ENCODE results near the gene NXT1. TPM values are rescaled to one million over a fixed set of nuclear protein-coding genes. Genes with fewer than 3 reads are reported as not detected.

Gene NXT1
- total and polyA plus RNA-seq, 10 of the 15 experiments (the other 5 are each of a cell fraction or from before 2014, with no cell fraction given) = 10.2 to 66.7 (median 44.0) TPM

DNA sequence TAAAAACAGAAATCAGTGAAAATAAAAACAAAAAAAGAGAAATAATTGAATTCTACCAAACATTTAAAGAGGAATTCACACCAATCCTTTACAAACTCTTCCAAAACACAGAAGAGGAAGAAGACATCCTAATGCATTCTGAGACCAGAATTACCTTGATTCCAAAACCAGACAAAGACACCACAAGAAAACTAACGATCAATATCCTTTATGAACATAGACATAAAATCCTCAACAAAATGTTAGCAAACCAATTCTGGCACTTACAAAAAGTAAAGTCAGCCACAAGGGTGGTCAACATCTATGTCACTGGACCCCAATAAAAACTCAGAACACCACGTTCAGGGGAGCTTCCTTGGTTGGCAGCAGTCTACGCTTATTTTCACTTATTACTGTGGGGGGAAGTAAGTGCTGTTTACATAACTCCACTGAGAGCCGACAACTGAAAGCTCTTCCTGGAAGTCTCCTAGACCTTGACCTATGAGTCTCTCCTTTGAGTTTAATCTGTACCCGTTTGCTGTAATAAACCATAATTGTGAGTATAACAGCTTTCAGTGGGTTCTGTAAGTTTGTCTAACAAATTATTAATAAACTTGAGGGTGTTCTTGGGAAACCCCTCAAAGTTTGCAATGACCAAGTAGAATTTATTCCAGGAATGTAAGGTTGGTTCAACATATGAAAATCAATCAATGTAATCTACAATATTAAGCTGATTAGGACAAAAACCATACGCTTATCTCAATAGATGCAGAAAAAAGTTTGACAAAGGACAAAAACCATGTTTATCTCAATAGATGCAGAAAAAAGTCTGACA lies 35.9 kb downstream of the NXT1 start:
- FAIRE-seq = no peak
- Histone ChIP-seq H3K9ac (ENCODE audit: control insufficient read depth, insufficient read depth, low read length) (no peak overlapping the region), H3K9me3 (replicated peaks; ENCODE audit: control insufficient read depth, insufficient read depth, low read length) (no peaks in the 10 kb centered on the region), H2AFZ (ENCODE audit: control insufficient read depth, low read depth, low read length) (no peak overlapping the region), H3K4me3 (no peak overlapping the region), H4K20me1 (ENCODE audit: control insufficient read depth, insufficient read depth) (no peaks in the 10 kb centered on the region), H3K79me2 (ENCODE audit: control insufficient read depth, insufficient read depth, low read length) (no peaks in the 10 kb centered on the region), H3K27me3 (replicated peaks in 1 of 2; ENCODE audit: control insufficient read depth in 2 of 2, insufficient read depth in 2 of 2, low read length in 1 of 2) (no peaks in the 10 kb centered on the region), H3K27ac (ENCODE audit: control insufficient read depth, insufficient read depth) (no peak overlapping the region), H3K36me3 (ENCODE audit: control insufficient read depth in 2 of 2, insufficient read depth in 2 of 2, low read length in 1 of 2) (peaks cover 0 to 13% of the 10 kb centered on the region in 2 experiments), H3K4me2 (ENCODE audit: control insufficient read depth, insufficient read depth) (no peak overlapping the region), H3K4me1 (ENCODE audit: control insufficient read depth, insufficient read depth, low read length) (no peaks in the 10 kb centered on the region)
- WGBS (ENCODE audit: insufficient coverage, insufficient replicate concordance, low lambda C conversion rate, missing lambda C conversion rate) = 71% methylated on average over 6 of the region's 6 CpGs
- no TSS peak for BruUV-seq (replicated peaks)
- POLR2A ChIA-PET = no interaction called here
- CTCF ChIA-PET = no interaction called here
- in situ Hi-C loops (cut with MboI) (no loop called here), intact Hi-C loops (cut with micrococcal nuclease; ENCODE audit: unreplicated experiment) (no loop called here)
- SMC1A ChIA-PET (ENCODE audit: uncharacterized antibody, unreplicated experiment) = interaction anchor here (0.8 to 1.3 kb wide), 2 partner anchors 19 to 80 kb away, joined by 3 read pairs; no protein-coding TSS in a partner anchor
- TF ChIP-seq ZNF207 (IDR thresholded peaks at IDR 0.05; ENCODE audit: borderline replicate concordance) = no peak
- TF ChIP-seq MEF2B (IDR thresholded peaks at IDR 0.05; ENCODE audit: partially characterized antibody, poor library complexity, severe bottlenecking) = no peak
- TF ChIP-seq YBX1 (IDR thresholded peaks at IDR 0.05) = no peak
- no peak for TF ChIP-seq CREM (IDR thresholded peaks at IDR 0.05; ENCODE audit: low read depth)
- no peak for TF ChIP-seq KDM1A (IDR thresholded peaks at IDR 0.05; ENCODE audit: borderline replicate concordance)
- RAD21 ChIA-PET (ENCODE audit: unreplicated experiment) = no interaction called here
- no peak for ATAC-seq
- DNase-seq (ENCODE audit: low read depth, low spot score) = no peak

DNA sequence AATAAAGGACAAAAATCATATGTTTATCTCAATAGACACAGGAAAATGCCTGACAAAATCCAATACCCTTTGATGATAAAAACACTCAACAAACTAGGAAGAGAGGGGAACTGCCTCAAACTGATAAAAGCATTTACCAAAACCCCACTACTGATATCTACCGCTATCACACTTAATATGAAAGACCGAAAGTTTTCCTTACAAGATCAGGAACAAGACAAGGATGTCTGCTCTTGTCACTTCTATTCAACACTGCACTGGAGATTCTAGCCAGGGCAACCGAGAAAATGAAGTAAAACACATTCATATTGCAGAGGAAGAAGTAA lies 36.5 kb downstream of the NXT1 start:
- H3K4me1 ChIP-seq (ENCODE audit: control insufficient read depth, insufficient read depth, low read length) = no peaks in the 10 kb centered on the region
- RAD21 ChIA-PET (ENCODE audit: unreplicated experiment) = no interaction called here
- no peaks in the 10 kb centered on the region for H3K9me3 ChIP-seq (replicated peaks; ENCODE audit: control insufficient read depth, insufficient read depth, low read length)
- H3K4me3 ChIP-seq = no peak overlapping the region
- in situ Hi-C loops (cut with MboI) (no loop called here), intact Hi-C loops (cut with micrococcal nuclease; ENCODE audit: unreplicated experiment) (no loop called here)
- FAIRE-seq (no peak), ATAC-seq (no peak), DNase-seq (ENCODE audit: low read depth, low spot score) (no peak)
- POLR2A ChIA-PET = no interaction called here
- no peaks in the 10 kb centered on the region for H3K79me2 ChIP-seq (ENCODE audit: control insufficient read depth, insufficient read depth, low read length)
- no peaks in the 10 kb centered on the region for H3K27me3 ChIP-seq (replicated peaks in 1 of 2; ENCODE audit: control insufficient read depth in 2 of 2, insufficient read depth in 2 of 2, low read length in 1 of 2)
- H3K9ac ChIP-seq (ENCODE audit: control insufficient read depth, insufficient read depth, low read length) = no peak overlapping the region
- no peak overlapping the region for H3K27ac ChIP-seq (ENCODE audit: control insufficient read depth, insufficient read depth)
- H2AFZ ChIP-seq (ENCODE audit: control insufficient read depth, low read depth, low read length) = no peak overlapping the region
- H4K20me1 ChIP-seq (ENCODE audit: control insufficient read depth, insufficient read depth) = no peaks in the 10 kb centered on the region
- H3K36me3 ChIP-seq (ENCODE audit: control insufficient read depth in 2 of 2, insufficient read depth in 2 of 2, low read length in 1 of 2) = peaks cover 0 to 9% of the 10 kb centered on the region in 2 experiments
- BruUV-seq (replicated peaks) = no TSS peak
- WGBS (ENCODE audit: insufficient coverage, insufficient replicate concordance, low lambda C conversion rate, missing lambda C conversion rate) = 99% methylated on average over 3 of the region's 3 CpGs
- SMC1A ChIA-PET (ENCODE audit: uncharacterized antibody, unreplicated experiment) = no interaction called here
- H3K4me2 ChIP-seq (ENCODE audit: control insufficient read depth, insufficient read depth) = no peak overlapping the region
- CTCF ChIA-PET = no interaction called here
- TF ChIP-seq RUNX3 (IDR thresholded peaks at IDR 0.05; ENCODE audit: low read length) = no peak
- TF ChIP-seq BCL11A (IDR thresholded peaks at IDR 0.05; ENCODE audit: low read depth, low read length) = no peak
- no peak for TF ChIP-seq RCOR1 (conservative IDR thresholded peaks at IDR 0.05; ENCODE audit: low read depth, low read length)
- TF ChIP-seq NR2F1 (conservative IDR thresholded peaks at IDR 0.05) = no peak
- TF ChIP-seq FOS (IDR thresholded peaks at IDR 0.05; ENCODE audit: borderline replicate concordance, extremely low read depth, insufficient read length) = no peak
- no peak for TF ChIP-seq CHD2 (IDR thresholded peaks at IDR 0.05; ENCODE audit: borderline replicate concordance, low read depth, low read length)
- no peak for TF ChIP-seq IKZF1 (conservative IDR thresholded peaks at IDR 0.05)
- no peak for TF ChIP-seq GATAD2B (conservative IDR thresholded peaks at IDR 0.05; ENCODE audit: low read depth)
- TF ChIP-seq, protein P1, sequence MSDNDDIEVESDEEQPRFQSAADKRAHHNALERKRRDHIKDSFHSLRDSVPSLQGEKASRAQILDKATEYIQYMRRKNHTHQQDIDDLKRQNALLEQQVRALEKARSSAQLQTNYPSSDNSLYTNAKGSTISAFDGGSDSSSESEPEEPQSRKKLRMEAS (IDR thresholded peaks at IDR 0.05; ENCODE audit: low read depth, low read length) = no peak
- no peak for TF ChIP-seq KDM1A (IDR thresholded peaks at IDR 0.05; ENCODE audit: borderline replicate concordance)
- TF ChIP-seq ZBTB40 (IDR thresholded peaks at IDR 0.05; ENCODE audit: borderline replicate concordance) = no peak

All from GM12878 (cell line).